Osteoblast (primary cell): ENCODE data around the gene S100A3. TPM values are rescaled to one million over a fixed set of nuclear protein-coding genes. Genes with fewer than 3 reads are reported as not detected.
A peak's percentile ranks its signal among the peaks of the same experiment; 100 is the strongest.

ENCODE experiments used
- DNase-seq: peaks from one replicate; pipeline ENCODE4 v3.0.0; 2011; ENCODE audit warnings: low spot score, mixed read lengths; ENCODE audit not compliant: insufficient read length; ENCODE audit errors: missing footprints
- H2AFZ ChIP-seq: 2 replicates; pipeline ENCODE4 v1.6.0; 2011; ENCODE audit warnings: mild to moderate bottlenecking, low read length
- H3K27ac ChIP-seq: 2 replicates; pipeline ENCODE4 v1.5.1; 2011; ENCODE audit warnings: mild to moderate bottlenecking, low read depth, low read length, moderate library complexity
- H3K27me3 ChIP-seq: 2 replicates; pipeline ENCODE4 v1.6.0; 2012; ENCODE audit warnings: mild to moderate bottlenecking, control low read depth, inconsistent platforms, low read length, moderate library complexity; ENCODE audit not compliant: insufficient read depth
- H3K36me3 ChIP-seq: 2 replicates; pipeline ENCODE4 v1.5.1; 2011; ENCODE audit warnings: mild to moderate bottlenecking, low read length, control low read depth, moderate library complexity; ENCODE audit not compliant: insufficient read depth
- H3K4me1 ChIP-seq: 2 replicates; pipeline ENCODE4 v1.5.1; 2011; ENCODE audit warnings: mild to moderate bottlenecking, low read length, control low read depth, moderate library complexity; ENCODE audit not compliant: insufficient read depth
- H3K4me2 ChIP-seq: 2 replicates; pipeline ENCODE4 v1.6.0; 2011; ENCODE audit warnings: mild to moderate bottlenecking, low read length; ENCODE audit not compliant: insufficient read depth
- H3K4me3 ChIP-seq: fragments of 200-600 bp; sonication (generic); 3 replicates; pipeline ENCODE4 v1.5.1; 2012; ENCODE audit warnings: mild to moderate bottlenecking, low read length, inconsistent platforms; ENCODE audit not compliant: insufficient read depth
- H3K79me2 ChIP-seq: 2 replicates; pipeline ENCODE4 v1.6.0; 2012; ENCODE audit warnings: mild to moderate bottlenecking, low read length, control low read depth, inconsistent platforms; ENCODE audit not compliant: insufficient read depth
- H3K9me3 ChIP-seq: 2 replicates; pipeline ENCODE4 v1.5.1; 2011; ENCODE audit warnings: low read depth, low read length, control low read depth
- H4K20me1 ChIP-seq: 2 replicates; pipeline ENCODE4 v1.6.0; 2012; ENCODE audit warnings: mild to moderate bottlenecking, low read length, control low read depth; ENCODE audit not compliant: insufficient read depth
- CTCF ChIP-seq: IDR thresholded peaks from 2 replicates; pipeline ENCODE4 v1.5.1; 2011; ENCODE audit warnings: mild to moderate bottlenecking, low read depth, low read length, moderate library complexity; ENCODE audit errors: extremely low read depth
- total RNA-seq: library from RNA; depleted of rRNA; stranded (reverse); fragments of >200 nt; gene quantifications from 2 replicates; pipeline ENCODE4 v1.2.3, GENCODE V29; 2012

S100A3 gene
- total RNA-seq, 1 donor, result 7.6 TPM

GRCh38 chr1:153569465-153569864 lies 20.4 kb upstream of the S100A3 start:
- no peak overlapping the region for H3K27ac ChIP-seq
- H3K4me3 ChIP-seq, result no peak overlapping the region
- no peak overlapping the region for H2AFZ ChIP-seq
- H3K4me1 ChIP-seq, result peaks cover 57% of the 10 kb centered on the region
- no peaks in the 10 kb centered on the region for H4K20me1 ChIP-seq
- TF ChIP-seq CTCF, result no peak
- no peak overlapping the region for H3K4me2 ChIP-seq
- H3K9me3 ChIP-seq, result no peaks in the 10 kb centered on the region
- no peaks in the 10 kb centered on the region for H3K36me3 ChIP-seq
- DNase-seq, result no peak
- no peaks in the 10 kb centered on the region for H3K27me3 ChIP-seq
- H3K79me2 ChIP-seq, result no peaks in the 10 kb centered on the region

GRCh38 chr1:153568367-153569099 lies 19.5 kb upstream of the S100A3 start:
- DNase-seq, result peak; percentile 88
- Histone ChIP-seq H3K4me1 (peaks cover 56% of the 10 kb centered on the region), H3K4me3 (peak overlapping the region; percentile 7), H3K27ac (peak overlapping the region; percentile 100), H2AFZ (peak overlapping the region; percentile 80), H4K20me1 (no peaks in the 10 kb centered on the region), H3K79me2 (no peaks in the 10 kb centered on the region), H3K9me3 (no peaks in the 10 kb centered on the region), H3K27me3 (no peaks in the 10 kb centered on the region), H3K36me3 (no peaks in the 10 kb centered on the region), H3K4me2 (peak overlapping the region; percentile 52)
- TF ChIP-seq CTCF, result peak; percentile 96

DNA sequence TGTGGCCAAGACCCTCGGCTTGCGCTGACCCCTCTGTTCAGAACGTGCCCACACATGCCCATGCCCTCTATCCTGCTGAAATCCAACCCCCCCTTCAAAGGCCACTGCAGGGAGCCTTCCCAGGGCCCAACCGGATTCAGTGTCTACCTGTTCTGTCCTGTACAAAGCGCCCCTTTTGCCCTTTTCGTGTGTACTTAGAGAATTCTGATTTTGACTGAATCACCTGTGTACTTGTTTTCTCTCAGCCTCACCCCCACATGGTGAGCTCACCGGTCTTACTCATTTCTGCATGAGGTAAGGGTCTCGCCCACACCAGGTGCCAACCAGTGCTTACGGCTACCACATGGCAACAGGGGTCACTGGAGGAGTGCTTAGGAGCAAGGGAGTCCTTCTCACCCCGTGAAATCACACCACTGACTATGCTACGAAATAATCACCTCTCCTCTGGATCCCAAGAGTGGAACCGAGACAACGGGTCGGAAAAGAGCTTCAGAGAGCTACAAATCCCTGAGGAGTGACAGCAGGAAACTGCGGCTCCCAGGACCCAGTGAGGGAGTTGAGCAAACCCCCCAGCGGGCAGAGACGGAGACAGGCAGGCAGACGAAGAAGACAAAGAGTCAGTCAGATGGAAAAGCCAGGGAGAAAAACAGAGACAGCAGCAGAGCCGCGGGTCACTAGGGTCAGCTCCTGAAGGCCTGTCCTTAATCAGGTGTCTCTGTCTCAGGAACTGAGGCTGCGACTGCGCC lies 18.7 kb upstream of the S100A3 start:
- peaks cover 49% of the 10 kb centered on the region for H3K4me1 ChIP-seq
- H3K4me2 ChIP-seq, result peak overlapping the region; percentile 52
- H3K9me3 ChIP-seq, result no peaks in the 10 kb centered on the region
- no peaks in the 10 kb centered on the region for H3K79me2 ChIP-seq
- no peaks in the 10 kb centered on the region for H4K20me1 ChIP-seq
- H3K27me3 ChIP-seq, result no peaks in the 10 kb centered on the region
- DNase-seq, result peak; percentile 75
- peak overlapping the region; percentile 7 for H3K4me3 ChIP-seq
- H2AFZ ChIP-seq, result peak overlapping the region; percentile 80
- H3K27ac ChIP-seq, result peak overlapping the region; percentile 100
- no peaks in the 10 kb centered on the region for H3K36me3 ChIP-seq
- TF ChIP-seq CTCF, result no peak
